Endothelial cell (in vitro differentiated cells): ENCODE data around the gene MS4A8. TPM values are rescaled to one million over a fixed set of nuclear protein-coding genes. Genes with fewer than 3 reads are reported as not detected.

Source experiments
- DNase-seq: peaks from one replicate; pipeline ENCODE4 v3.0.0; 2021; ENCODE audit warnings: low spot score
- H3K27ac Mint-ChIP-seq: one replicate; pipeline ENCODE4 v1.8.0; 2021; ENCODE audit warnings: mixed read lengths, inconsistent platforms; ENCODE audit not compliant: unreplicated experiment
- H3K27me3 Mint-ChIP-seq: one replicate; pipeline ENCODE4 v1.8.0; 2021; ENCODE audit warnings: mild to moderate bottlenecking, moderate library complexity, mixed read lengths, inconsistent platforms; ENCODE audit not compliant: unreplicated experiment
- H3K36me3 Mint-ChIP-seq: one replicate; pipeline ENCODE4 v1.8.0; 2021; ENCODE audit warnings: mild to moderate bottlenecking, low read depth, mixed read lengths, inconsistent platforms; ENCODE audit not compliant: unreplicated experiment
- H3K4me1 Mint-ChIP-seq: one replicate; pipeline ENCODE4 v1.8.0; 2021; ENCODE audit warnings: mild to moderate bottlenecking, mixed read lengths, inconsistent platforms; ENCODE audit not compliant: unreplicated experiment
- H3K4me3 Mint-ChIP-seq: one replicate; pipeline ENCODE4 v1.8.0; 2021; ENCODE audit warnings: mild to moderate bottlenecking, mixed read lengths, inconsistent platforms; ENCODE audit not compliant: unreplicated experiment
- H3K9me3 Mint-ChIP-seq: one replicate; pipeline ENCODE4 v1.8.0; 2021; ENCODE audit warnings: mixed read lengths, inconsistent platforms; ENCODE audit not compliant: unreplicated experiment
- total RNA-seq: library from RNA; stranded (reverse); fragmentation: NEBNext Ultra II Directional; extraction: Animal tissue kit (Norgen Biotek cat#: 25700); gene quantifications from one replicate; pipeline ENCODE4 v1.2.1, GENCODE V29; 2021; ENCODE audit not compliant: unreplicated experiment
- TF ChIP-seq, protein P1 (sequence below): fragments of 200-600 bp; sonication (generic); IDR thresholded peaks from one replicate; pipeline ENCODE4 v1.5.0; 2021; ENCODE audit warnings: antibody characterized with exemption; ENCODE audit not compliant: unreplicated experiment

The MS4A8 gene
- total RNA-seq, 1 donor from 2014 or later: not detected

GRCh38 chr11:60761436-60762190 is 62.2 kb downstream of the MS4A8 start:
- no peak overlapping the region for H3K27ac Mint-ChIP-seq
- H3K4me3 Mint-ChIP-seq: no peak overlapping the region
- peaks cover 15% of the 10 kb centered on the region for H3K4me1 Mint-ChIP-seq
- H3K36me3 Mint-ChIP-seq: peaks cover 5% of the 10 kb centered on the region
- DNase-seq: no peak
- TF ChIP-seq, protein P1, sequence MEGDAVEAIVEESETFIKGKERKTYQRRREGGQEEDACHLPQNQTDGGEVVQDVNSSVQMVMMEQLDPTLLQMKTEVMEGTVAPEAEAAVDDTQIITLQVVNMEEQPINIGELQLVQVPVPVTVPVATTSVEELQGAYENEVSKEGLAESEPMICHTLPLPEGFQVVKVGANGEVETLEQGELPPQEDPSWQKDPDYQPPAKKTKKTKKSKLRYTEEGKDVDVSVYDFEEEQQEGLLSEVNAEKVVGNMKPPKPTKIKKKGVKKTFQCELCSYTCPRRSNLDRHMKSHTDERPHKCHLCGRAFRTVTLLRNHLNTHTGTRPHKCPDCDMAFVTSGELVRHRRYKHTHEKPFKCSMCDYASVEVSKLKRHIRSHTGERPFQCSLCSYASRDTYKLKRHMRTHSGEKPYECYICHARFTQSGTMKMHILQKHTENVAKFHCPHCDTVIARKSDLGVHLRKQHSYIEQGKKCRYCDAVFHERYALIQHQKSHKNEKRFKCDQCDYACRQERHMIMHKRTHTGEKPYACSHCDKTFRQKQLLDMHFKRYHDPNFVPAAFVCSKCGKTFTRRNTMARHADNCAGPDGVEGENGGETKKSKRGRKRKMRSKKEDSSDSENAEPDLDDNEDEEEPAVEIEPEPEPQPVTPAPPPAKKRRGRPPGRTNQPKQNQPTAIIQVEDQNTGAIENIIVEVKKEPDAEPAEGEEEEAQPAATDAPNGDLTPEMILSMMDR: no peak
- peaks cover 2% of the 10 kb centered on the region for H3K27me3 Mint-ChIP-seq
- peaks cover 3% of the 10 kb centered on the region for H3K9me3 Mint-ChIP-seq

GRCh38 chr11:60762851-60763691 is 63.7 kb downstream of the MS4A8 start:
- H3K9me3 Mint-ChIP-seq: no peaks in the 10 kb centered on the region
- DNase-seq: no peak
- H3K36me3 Mint-ChIP-seq: no peaks in the 10 kb centered on the region
- H3K4me3 Mint-ChIP-seq: no peak overlapping the region
- peaks cover 15% of the 10 kb centered on the region for H3K4me1 Mint-ChIP-seq
- TF ChIP-seq, protein P1: peak; percentile 64
- H3K27ac Mint-ChIP-seq: no peak overlapping the region
- H3K27me3 Mint-ChIP-seq: peaks cover 4% of the 10 kb centered on the region

DNA sequence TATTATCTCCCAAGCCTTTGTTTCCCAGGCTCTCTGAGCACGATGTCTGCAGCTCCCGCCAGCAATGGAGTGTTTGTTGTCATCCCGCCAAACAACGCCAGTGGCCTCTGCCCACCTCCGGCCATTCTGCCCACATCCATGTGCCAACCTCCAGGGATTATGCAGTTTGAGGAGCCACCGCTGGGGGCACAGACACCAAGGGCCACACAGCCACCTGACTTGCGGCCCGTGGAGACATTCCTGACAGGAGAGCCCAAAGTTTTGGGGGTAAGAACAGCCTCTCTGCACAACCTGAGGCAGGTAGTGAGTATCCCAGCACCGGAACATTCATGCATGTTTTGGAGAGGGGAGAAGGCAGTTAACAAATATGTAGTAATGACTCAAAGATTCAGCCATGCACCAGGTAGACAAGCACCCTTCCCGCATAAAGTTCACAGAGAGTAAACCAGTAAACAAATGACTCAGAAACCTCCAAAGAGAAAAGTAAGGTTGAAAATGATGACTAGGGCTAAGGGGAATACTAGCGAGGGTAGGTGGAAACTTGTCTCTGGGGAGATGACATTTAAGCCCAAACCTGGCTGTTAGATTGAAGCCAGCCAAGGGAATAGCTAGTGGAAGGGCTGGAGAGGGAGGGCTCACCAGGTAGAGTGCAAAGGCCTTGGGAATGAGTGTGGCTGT is 64.4 kb downstream of the MS4A8 start:
- Mint-ChIP-seq H3K27me3 (peaks cover 5% of the 10 kb centered on the region), H3K4me3 (no peak overlapping the region), H3K4me1 (peaks cover 12% of the 10 kb centered on the region), H3K36me3 (no peaks in the 10 kb centered on the region), H3K27ac (no peak overlapping the region), H3K9me3 (no peaks in the 10 kb centered on the region)
- TF ChIP-seq, protein P1: no peak
- DNase-seq: no peak

DNA sequence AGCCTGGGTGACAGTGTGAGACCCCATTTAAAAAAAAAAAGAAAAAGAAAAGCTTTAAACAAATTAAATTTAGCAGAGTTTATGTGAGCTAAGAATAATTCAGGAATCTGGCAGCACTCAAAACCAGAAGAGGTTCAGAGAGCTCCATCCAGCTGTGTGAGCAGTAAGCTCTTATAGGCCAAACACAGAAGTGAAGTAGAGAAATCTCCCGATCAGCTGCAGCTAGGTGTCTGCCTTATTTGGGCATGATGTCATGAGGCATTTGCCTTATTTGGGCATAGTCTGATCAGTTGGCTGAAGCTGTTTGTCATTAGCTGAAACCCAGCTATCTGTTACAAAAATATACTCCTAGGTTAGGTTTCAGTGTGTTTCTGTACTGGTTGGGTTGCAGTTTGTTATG is 65.5 kb downstream of the MS4A8 start:
- H3K9me3 Mint-ChIP-seq: no peaks in the 10 kb centered on the region

More for the DNA sequence above, 65.5 kb downstream of the MS4A8 start:
- no peaks in the 10 kb centered on the region for H3K36me3 Mint-ChIP-seq
- TF ChIP-seq, protein P1: no peak
- H3K27ac Mint-ChIP-seq: no peak overlapping the region
- H3K4me3 Mint-ChIP-seq: no peak overlapping the region
- H3K4me1 Mint-ChIP-seq: peaks cover 4% of the 10 kb centered on the region
- peaks cover 6% of the 10 kb centered on the region for H3K27me3 Mint-ChIP-seq
- no peak for DNase-seq
